ENCODE measurements around the gene EXOC6. TPM values are rescaled to one million over a fixed set of nuclear protein-coding genes. Genes with fewer than 3 reads are reported as not detected.
"Not testable (repeated sequence)": the region's sequence is repeated elsewhere in the genome, so short reads cannot be mapped to it uniquely, and the experiment has no call there.

Gene EXOC6
- total RNA-seq, 1 donor from 2014 or later, result 22.9 TPM

DNA sequence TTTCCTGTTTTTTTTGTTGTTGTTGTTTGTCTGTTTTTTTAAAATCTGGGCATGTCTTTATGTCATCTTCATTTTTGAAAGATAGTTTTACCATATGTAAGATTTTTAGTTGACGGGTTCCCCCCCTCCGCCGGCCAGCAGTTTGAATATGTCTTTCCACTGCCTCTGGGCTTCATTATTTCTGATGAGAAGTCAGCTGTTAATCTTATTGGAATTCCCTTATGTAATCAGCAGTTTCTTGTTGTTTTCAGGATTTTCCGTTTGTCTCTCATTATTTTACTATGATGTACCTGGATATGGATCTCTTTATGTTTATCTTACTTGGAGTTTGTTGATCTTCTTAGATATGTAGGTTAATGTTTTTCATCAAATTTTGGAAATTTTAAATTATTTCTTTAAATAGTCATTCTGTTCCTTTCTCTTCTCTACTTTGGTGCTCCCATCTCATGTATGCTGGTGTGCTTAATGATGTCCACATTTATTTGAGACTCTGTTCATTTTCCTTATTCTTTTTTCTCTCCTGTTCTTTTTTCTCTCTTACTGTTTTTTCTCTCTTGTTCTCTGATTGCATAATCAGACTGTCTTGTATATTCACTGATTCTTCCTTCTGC is 9.7 kb downstream of the EXOC6 start:
- intact Hi-C loops (cut with DNase I), result no loop called here
- ATAC-seq (no peak), DNase-seq (ENCODE audit: low spot score) (no peak)

DNA sequence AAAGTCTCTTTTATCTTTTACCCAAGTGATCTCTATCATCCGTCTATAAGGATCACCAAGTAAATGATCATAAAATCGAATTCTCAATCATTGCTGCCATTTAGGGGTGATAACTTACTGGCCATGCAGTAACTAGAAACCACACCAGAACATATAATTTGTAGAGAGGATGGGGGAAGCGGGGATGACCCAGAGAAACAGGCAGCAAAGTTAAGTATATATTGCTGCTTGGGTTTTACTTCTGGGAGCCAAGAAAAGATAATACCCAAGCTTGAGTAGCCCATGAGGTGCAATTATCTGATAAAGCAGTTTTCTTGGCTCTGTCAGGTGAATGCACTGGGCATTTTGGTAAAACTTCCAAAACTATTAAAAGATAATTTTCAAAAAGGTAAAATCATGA is 18.9 kb downstream of the EXOC6 start:
- no peak for DNase-seq (ENCODE audit: low spot score)
- ATAC-seq, result no peak
- intact Hi-C loops (cut with DNase I), result no loop called here

DNA sequence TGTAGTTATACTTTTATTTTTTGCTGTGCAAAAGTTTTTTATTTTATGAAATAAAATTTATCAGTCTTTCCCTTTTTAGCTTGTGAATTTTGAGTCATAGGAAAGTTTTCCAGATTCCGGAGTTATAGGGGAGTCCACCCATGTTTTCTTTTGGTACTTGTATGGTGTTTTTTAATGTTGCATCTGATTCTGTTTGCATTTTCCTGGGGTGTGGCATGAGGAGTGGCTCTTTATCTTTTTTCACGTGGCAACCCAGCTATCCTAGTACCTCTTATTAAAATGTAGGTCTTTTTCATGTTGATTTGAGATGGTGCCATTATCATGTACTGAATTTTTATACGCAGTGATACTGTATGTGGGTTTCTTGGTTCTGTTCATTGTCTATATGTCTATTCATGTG is 19.7 kb downstream of the EXOC6 start:
- intact Hi-C loops (cut with DNase I), result no loop called here
- DNase-seq (ENCODE audit: low spot score), result no peak
- ATAC-seq, result no peak

DNA sequence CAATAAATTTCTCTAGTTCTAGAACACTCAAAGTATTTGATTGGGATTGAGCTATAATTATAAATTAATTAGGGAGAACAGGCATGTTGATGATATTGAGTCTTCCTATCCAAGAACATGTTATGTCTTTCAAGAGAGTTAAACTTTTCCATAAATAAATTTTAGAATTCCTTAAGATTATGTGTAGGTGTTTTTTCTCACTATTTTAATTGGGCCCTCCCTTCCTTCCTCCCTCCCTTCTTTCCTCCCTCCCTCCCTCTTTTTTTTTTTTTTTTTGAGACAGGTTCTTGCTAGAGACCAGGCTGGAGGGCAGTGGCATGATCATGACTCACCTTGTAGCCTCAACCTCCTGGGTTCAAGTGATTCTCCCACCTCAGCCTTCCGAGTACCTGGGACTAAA is 20.2 kb downstream of the EXOC6 start:
- DNase-seq (ENCODE audit: low spot score) (no peak), ATAC-seq (no peak)
- intact Hi-C loops (cut with DNase I), result no loop called here

DNA sequence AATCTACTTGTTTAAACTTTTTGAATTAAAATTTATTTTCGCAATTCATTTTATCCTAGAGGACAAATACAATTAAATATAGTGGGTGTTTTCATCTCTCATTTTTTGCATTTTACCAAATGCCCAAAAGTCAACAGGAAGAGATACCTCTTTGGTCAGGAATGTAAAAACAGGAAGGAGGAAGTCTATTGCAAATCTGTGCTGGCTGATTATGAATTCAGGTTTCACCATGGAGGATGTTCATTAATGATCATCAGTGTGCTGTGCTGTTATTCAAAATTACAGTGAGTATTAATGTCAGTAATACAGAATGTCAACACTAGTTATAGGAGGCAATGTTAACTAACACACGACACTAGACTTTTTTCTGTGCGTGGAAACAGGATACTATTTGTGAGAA is 24.7 kb downstream of the EXOC6 start:
- no peak for ATAC-seq
- DNase-seq (ENCODE audit: low spot score), result no peak
- intact Hi-C loops (cut with DNase I), result no loop called here

DNA sequence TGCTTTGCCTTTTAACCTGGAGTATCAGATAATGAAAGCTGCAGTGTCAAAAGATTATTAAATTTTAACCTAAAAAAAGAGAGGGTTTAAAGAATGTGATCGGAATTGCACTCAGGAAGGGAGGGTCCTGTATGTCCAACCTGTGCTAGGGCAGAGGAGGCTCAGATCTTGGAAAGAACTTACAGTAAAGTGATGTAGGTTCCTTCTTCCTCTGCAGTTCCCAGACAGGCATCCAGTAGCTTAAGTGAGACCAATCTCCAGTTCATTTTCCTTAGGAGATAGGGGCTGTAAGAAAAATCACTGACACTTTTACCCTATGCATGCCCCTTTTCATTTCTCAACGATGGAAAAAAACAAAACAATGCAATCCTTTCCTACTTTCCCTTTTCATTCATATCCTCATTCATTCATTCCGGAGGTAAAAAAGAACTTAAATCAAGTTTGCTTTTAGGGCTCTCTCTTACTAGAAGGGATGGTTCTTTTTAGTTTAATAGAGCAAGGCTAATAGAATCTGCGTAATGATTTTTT is 28.3 kb downstream of the EXOC6 start:
- intact Hi-C loops (cut with DNase I), result no loop called here
- no peak for ATAC-seq

DNA sequence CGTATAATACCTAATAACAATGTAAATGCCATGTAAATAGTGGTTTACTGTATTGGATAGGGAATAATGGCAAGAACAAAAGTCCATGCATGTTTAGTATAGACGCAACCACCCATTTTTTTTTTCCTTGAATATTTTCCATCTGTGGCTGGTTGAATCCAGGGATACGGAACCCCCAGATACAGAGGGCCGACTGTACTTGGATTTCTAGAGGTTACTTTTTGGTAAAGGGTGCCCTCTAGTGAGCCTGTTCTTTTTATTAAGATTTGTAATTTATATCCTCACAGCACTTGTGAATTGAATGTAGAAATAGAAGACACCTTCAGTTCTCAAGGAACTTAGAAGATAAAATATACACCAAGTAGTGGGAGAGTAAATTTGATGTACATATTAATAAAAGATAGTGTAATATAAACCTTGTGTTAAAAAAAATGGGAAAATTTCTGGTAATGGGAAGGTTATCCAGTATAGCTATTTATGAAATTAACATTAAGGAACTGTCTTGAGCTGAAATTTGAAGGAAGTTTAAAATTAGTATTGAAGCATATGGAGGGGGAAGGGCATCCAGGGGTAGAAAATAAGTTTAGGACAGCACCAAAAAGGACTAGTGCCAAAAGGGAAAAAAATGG is 32.0 kb downstream of the EXOC6 start:
- intact Hi-C loops (cut with DNase I), result no loop called here
- ATAC-seq (peak; percentile 56), DNase-seq (ENCODE audit: low spot score) (no peak)

More for the DNA sequence above, 28.3 kb downstream of the EXOC6 start:
- no peak for DNase-seq (ENCODE audit: low spot score)

DNA sequence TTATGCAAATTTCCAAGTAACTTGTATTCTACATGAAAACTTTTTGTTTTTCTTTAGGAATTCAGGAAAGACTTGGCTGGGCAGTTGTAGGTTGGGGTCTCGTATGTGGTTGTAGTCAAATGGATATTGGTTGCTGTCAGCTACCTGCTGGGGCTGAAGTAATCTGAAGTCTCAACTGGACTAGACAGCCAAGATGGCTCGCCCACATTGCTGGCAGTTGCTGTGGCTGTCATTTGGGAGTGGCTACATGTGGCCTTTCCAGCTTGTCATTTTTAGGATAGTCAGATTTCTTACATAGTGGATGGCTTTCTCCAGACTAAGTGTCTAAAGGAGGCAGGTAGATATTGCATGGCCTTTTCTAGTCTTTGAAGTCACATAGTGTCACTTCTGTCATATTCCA is 32.6 kb downstream of the EXOC6 start:
- DNase-seq (ENCODE audit: low spot score) (no peak), ATAC-seq (no peak)
- intact Hi-C loops (cut with DNase I), result no loop called here

DNA sequence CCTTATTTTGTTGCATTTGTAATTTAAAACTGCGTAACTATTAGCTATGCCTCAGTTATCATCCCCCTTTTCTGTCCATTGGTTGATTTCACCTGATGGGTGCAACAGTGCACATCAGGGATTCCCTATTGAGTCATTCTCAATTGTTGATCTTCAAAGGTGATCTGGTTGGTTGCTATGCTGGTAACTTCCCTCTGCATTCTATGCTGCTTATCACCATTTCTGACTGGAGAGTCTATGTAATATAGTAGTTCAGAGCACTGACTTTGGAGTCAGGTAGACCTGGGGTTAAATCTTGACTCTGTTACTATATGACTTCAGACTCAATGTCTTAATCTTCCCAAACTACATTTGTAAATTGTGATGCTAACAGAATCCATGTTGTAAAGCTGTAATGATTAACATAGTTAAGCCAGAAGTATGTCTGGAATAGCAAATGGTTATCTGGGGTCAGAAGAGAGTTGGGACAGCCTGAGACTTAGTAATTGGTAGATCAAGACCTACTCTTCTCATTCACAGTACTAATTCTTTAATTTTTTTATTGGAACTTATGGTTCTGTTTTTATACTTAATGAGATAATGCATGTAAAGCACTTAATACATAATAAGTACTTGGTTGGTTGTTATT is 38.1 kb downstream of the EXOC6 start:
- ATAC-seq, result no peak
- no peak for DNase-seq (ENCODE audit: low spot score)
- intact Hi-C loops (cut with DNase I), result no loop called here

DNA sequence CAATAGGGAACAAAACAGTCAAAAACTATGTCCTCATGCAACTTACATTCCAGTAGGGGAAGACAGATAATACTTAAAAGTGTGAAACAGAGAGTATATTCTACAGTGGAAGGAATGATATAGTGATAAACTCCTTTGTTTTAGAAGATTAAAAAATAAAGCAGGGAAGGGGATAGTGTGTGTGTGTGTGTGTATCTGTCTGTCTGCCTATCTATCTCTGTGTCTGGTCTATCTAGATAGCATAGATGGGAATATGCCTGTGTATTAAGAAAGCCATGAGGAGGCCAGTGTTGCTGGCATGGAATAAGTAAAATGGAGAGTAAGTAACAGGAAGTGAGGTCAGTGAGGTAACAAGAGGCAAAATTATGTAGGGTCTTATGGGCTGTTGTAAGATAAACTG is 42.2 kb downstream of the EXOC6 start:
- intact Hi-C loops (cut with DNase I), result no loop called here
- DNase-seq (ENCODE audit: low spot score), result no peak
- ATAC-seq, result no peak

DNA sequence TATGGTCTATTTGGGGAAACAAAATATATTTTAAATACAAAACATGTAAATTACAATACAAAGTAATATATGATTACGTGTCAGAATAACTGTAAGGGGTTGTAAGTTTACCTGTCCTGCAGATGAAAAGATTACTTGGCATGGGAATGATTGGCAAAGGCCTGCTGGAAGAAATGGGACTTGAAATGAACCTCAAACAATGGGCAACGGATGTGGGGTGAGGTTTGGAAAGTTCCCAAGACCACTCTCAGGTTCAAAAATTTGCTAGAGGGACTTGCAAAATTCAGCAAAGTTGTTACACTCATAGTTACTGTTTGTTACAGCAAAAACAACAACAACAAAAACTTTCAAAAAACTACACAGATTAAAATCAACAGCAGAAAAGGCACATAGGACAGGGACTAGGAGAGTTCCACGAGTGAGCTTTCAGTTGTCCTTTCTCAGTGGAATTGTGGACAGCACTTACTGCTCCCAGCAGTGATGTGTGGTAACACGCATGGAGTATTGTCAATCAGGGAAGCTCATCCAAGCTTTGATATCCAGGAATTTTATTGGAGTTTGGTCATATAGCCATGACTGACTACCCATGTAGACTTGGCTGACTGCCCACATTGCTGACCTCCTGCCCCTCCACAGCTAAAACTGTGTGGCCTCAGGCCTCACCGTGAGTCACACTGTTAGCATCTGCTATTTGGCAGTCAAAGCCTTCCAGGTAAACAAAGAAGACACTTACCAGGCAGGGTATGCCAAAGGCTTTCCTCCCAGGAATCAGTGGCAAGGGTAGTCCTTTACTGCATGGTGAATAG is 43.8 kb downstream of the EXOC6 start:
- DNase-seq (ENCODE audit: low spot score), result peak; percentile 65
- ATAC-seq, result no peak
- intact Hi-C loops (cut with DNase I), result no loop called here

DNA sequence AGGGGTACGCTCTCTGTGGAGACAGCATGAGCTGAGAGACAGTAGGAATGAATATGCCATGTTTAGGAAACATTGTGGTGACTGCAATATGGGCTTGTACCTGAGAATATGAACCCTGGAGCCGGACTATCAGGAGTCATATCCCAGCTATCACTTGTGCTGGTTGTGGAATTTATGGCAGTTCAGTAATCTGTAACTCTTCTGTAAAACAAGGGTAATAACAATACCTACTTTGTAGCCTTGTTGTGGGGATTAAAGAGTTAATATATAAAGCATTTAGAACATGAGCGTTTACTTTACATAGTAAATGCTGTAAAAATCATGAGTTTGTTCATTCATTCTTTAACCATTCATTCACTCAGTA is 44.4 kb downstream of the EXOC6 start:
- DNase-seq (ENCODE audit: low spot score), result no peak
- intact Hi-C loops (cut with DNase I), result no loop called here
- ATAC-seq, result no peak

DNA sequence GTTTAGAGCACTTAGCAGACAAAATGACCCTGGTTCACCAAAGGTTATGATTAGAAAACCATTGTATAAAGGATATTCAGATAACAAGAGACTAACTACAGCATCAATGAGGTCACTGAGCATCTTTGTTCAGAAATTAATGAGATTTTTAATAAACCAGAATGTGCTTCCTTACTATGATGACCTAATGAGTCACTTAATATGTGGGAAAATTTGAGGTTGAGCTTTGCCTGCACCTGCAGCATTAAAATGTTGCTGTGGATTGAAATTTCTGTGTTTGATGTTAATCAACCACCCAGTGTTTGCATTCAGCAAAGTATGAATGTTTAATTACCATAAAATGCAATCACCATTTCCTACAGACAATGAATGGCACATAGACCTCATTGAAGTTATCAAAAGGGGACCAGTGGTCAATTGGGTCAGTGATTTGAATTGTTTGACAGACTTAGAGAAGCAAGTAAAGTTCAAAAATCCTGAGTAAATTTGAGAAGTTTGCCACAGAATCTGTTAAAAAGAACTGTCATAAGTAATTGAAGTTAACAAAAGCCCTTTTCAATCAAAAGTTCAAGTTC is 45.8 kb downstream of the EXOC6 start:
- ATAC-seq (no peak), DNase-seq (ENCODE audit: low spot score) (no peak)
- intact Hi-C loops (cut with DNase I), result no loop called here

DNA sequence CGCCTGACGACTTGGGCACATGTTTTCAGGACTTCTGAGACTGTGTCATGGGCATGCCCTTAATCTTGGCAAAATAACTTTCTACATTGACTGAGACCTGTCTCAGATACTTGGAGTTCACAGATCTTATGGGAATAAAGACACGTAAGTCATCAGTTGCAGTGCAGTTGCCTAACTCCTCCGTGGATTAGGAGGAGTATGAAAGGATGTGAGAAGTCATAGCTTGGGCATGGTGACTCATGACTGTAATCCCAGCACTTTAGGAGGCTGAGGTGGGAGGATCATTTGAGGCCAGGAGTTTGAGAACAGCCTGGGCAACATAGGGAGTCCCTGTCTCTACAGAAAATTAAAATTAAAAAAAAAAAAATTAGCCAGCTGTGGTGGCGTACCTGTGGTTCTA is 49.6 kb downstream of the EXOC6 start:
- intact Hi-C loops (cut with DNase I), result no loop called here
- ATAC-seq (no peak), DNase-seq (ENCODE audit: low spot score) (no peak)

DNA sequence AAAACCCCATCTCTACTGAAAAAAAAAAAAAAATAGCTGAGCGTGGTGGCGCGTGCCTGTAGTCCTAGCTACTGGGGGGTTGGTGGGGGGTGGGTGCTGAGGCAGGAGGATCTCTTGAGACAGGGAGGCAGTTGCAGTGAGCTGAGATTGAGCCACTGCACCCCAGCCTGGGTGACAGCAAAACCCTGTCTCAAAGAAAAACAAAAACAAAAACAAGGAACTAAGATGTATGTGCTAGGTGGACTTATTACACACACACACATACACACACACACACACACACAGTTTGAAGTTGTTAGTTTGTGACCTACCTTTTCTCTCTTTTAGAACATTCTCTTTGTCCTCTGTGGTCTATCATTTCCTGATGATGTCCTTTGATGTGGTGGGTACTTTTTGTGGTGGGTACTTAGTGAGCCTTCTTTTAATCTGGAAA is 53.5 kb downstream of the EXOC6 start:
- intact Hi-C loops (cut with DNase I), result no loop called here
- DNase-seq (ENCODE audit: low spot score) (no peak), ATAC-seq (no peak)

DNA sequence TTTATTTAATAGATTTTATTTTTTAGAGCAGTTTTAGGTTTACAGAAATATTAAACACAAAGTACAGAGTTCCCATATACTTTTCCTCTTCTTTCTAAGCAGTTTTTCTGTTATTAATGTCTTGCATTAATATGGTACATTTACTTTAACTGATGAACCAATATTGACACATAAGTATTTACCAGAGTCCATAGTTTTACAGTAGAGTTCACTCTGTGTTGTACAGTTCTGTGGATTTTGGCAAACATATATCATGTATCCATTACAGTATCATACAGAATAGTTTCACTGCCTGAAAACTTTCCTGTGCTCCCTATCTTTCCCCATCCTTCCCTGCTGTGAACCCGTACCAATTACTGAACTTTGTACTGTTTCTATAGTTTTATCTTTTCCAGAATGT is 55.3 kb downstream of the EXOC6 start:
- ATAC-seq, result no peak
- intact Hi-C loops (cut with DNase I), result no loop called here
- DNase-seq (ENCODE audit: low spot score), result no peak

DNA sequence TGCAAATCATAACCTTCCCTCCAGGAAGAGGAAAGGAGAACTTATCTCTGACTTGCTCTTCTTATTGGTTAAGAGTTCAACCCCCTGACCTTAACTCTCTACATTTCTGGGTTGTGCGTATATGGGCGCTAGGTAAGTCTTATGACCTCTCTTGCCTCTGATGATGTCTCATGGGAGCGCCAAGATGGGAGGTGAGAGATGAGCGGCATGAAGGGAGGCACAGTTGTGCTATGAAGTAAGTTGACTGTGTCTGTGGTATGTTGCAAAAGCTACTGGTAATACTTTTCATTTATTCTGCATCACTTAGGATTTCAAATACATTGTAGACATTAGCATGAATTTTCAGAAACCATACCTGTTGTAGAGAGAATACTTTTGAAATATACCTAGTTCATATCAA is 59.0 kb downstream of the EXOC6 start:
- intact Hi-C loops (cut with DNase I), result no loop called here
- DNase-seq (ENCODE audit: low spot score) (no peak), ATAC-seq (no peak)

DNA sequence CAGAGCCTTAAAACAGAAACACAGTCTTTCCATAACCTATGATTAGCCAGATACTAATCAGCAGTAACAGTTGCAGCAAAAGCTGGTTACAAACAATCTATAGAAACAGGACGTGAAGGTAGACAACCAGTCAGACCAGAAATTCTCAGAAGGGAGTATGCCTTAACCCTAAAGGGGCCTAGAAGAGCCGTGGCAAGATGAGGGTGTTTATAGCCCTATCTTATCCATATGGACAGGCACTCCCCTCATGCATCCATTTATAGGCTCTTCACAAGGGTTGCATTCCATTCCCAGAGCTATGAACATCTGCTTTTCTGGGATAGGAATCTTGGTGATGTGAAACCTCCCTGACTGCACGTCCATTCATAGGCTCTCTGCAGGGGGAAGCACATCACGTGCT is 64.3 kb downstream of the EXOC6 start:
- DNase-seq (ENCODE audit: low spot score); intact Hi-C loops (cut with DNase I); ATAC-seq: not testable (repeated sequence)

DNA sequence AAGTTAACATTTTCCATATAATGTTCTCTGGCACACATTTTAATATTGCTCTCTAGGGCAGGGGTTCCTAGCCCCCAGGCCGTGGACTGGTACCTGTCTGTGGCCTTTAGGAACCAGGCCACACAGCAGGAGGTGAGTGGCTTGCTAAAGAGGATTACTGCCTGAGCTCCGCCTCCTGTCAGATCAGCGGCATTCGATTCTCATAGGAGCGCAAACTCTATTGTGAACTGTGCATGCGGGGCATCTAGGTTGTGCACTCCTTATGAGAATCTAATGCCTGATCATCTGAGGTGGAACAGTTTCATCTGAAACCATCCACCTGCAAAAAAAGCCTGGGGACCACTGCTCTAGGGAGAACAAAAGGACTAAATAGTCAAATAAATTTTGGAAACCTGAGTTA is 65.7 kb downstream of the EXOC6 start:
- ATAC-seq (no peak), DNase-seq (ENCODE audit: low spot score) (no peak)
- intact Hi-C loops (cut with DNase I), result no loop called here

All from sciatic nerve (tissue), 2 donors.